GM12878 (cell line): ENCODE data around the gene ABCD4.

Experiments
- ATF2 ChIP-seq: IDR thresholded peaks from 2 replicates; pipeline ENCODE4 v1.6.1; 2012; ENCODE audit warnings: low read length, inconsistent platforms
- CREB1 ChIP-seq: IDR thresholded peaks from 2 replicates; pipeline ENCODE4 v1.6.1; 2012; ENCODE audit warnings: low read depth, mild to moderate bottlenecking, inconsistent platforms
- CTCF ChIP-seq, 3 experiments: IDR thresholded peaks in 2 of 3; conservative IDR thresholded peaks in 1 of 3; 2 replicates each; pipeline ENCODE4 v1.5.1; 2011; ENCODE audit warnings: low read depth in 3 of 3, low read length in 3 of 3, mild to moderate bottlenecking in 3 of 3, control low read depth in 2 of 3, moderate library complexity in 2 of 3, inconsistent platforms in 1 of 3, mixed read lengths in 1 of 3; ENCODE audit not compliant: control insufficient read depth in 2 of 3, insufficient read depth in 1 of 3; ENCODE audit errors: extremely low read depth in 1 of 3
- KDM1A ChIP-seq: fragments of 200-600 bp; sonication (generic); IDR thresholded peaks from 2 replicates; pipeline ENCODE4 v1.6.1; 2016; ENCODE audit warnings: borderline replicate concordance
- NFYA ChIP-seq: IDR thresholded peaks from 2 replicates; pipeline ENCODE4 v1.6.1; 2011; ENCODE audit warnings: low read depth, mild to moderate bottlenecking, low read length, improper control_type of control experiment, borderline replicate concordance
- RB1 ChIP-seq: fragments of 450-650 bp; formaldehyde crosslinking; IDR thresholded peaks from 2 replicates; pipeline ENCODE4 v1.6.1; 2017; ENCODE audit warnings: mild to moderate bottlenecking, borderline replicate concordance
- REST ChIP-seq: IDR thresholded peaks from 2 replicates; pipeline ENCODE4 v1.6.1; 2012; ENCODE audit warnings: mild to moderate bottlenecking, low read depth, low read length
- SP1 ChIP-seq: IDR thresholded peaks from one replicate; pipeline ENCODE4 v1.6.1; 2011; ENCODE audit warnings: low read depth, low read length
- SREBF2 ChIP-seq: IDR thresholded peaks from 2 replicates; pipeline ENCODE4 v1.6.1; 2012; ENCODE audit warnings: mild to moderate bottlenecking, low read length
- ZNF24 ChIP-seq: fragments of 450-650 bp; IDR thresholded peaks from 2 replicates; pipeline ENCODE4 v1.6.1; 2017; ENCODE audit warnings: antibody characterized with exemption, mild to moderate bottlenecking
- TF ChIP-seq, protein P1 (sequence below): fragments of 450-650 bp; IDR thresholded peaks from 2 replicates; pipeline ENCODE4 v1.6.1; 2017; ENCODE audit warnings: mild to moderate bottlenecking

DNA sequence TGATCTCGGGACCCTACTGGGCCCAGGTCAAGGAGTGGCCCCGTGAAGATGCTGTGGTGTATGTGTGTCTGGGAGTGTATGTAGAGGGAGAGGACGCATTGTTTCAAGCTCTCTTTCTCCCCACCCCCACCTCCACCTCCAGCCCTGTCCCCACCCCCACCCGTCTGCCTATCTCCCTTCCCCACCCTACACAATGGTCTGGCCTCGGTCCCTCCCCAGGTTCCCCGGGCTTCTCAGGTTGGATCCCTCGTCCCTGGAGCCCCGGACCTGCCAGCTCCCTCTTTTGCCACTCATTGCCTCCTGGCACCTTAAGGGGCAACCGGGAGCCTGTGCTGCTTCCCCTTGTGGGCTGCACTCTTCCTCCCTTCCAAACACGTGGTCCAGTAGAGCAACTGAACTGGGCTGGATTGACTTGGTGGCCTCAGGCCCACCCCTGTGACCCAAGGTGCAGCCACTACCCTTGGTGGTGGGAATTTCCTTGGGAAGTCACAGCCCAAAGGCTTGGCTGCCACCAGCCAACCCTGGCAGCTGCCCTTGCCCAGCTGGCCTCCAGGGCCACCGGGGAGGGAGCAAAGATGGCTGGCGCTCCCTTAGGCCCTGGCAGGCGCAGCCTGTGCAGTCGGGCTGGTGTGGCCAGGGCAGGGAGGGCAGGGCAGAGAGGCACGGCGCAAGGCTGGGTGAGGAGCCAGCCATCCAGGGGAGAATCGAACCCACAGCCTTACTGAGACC lies 46.2 kb upstream of the ABCD4 start:
- no peak for TF ChIP-seq SREBF2
- TF ChIP-seq CTCF (IDR thresholded peaks at IDR 0.05 in 2 of 3, conservative IDR thresholded peaks at IDR 0.05 in 1 of 3; ENCODE audit: control insufficient read depth in 2 of 3, extremely low read depth in 1 of 3, insufficient read depth in 1 of 3, low read depth in 3 of 3, low read length in 3 of 3) = no peak
- no peak for TF ChIP-seq NFYA
- TF ChIP-seq CREB1 = no peak
- TF ChIP-seq, protein P1, sequence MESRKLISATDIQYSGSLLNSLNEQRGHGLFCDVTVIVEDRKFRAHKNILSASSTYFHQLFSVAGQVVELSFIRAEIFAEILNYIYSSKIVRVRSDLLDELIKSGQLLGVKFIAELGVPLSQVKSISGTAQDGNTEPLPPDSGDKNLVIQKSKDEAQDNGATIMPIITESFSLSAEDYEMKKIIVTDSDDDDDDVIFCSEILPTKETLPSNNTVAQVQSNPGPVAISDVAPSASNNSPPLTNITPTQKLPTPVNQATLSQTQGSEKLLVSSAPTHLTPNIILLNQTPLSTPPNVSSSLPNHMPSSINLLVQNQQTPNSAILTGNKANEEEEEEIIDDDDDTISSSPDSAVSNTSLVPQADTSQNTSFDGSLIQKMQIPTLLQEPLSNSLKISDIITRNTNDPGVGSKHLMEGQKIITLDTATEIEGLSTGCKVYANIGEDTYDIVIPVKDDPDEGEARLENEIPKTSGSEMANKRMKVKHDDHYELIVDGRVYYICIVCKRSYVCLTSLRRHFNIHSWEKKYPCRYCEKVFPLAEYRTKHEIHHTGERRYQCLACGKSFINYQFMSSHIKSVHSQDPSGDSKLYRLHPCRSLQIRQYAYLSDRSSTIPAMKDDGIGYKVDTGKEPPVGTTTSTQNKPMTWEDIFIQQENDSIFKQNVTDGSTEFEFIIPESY = no peak
- no peak for TF ChIP-seq SP1
- TF ChIP-seq REST = no peak
- TF ChIP-seq RB1 = no peak
- TF ChIP-seq ZNF24 = no peak
- TF ChIP-seq KDM1A = no peak
- no peak for TF ChIP-seq ATF2
